HG03521 (cell line): ENCODE results near the gene AKAP7.
A peak's percentile ranks its signal among the peaks of the same experiment; 100 is the strongest.

Source experiments
- ATAC-seq: cut with Tn5 transposase; IDR thresholded peaks from one replicate; pipeline ENCODE4 v1.9.1; 2021; ENCODE audit warnings: mild to moderate bottlenecking, moderate library complexity; ENCODE audit not compliant: unreplicated experiment

The AKAP7 gene

GRCh38 chr6:131197716-131198115, 62.4 kb downstream of the AKAP7 start:
- no peak for ATAC-seq

- peak; percentile 100 for ATAC-seq
Observed at GRCh38 chr6:131199568-131200272, 64.5 kb downstream of the AKAP7 start.

- no peak for ATAC-seq
Observed at GRCh38 chr6:131205481-131206244, 70.4 kb downstream of the AKAP7 start.

GRCh38 chr6:131206463-131207251, 71.4 kb downstream of the AKAP7 start:
- ATAC-seq: no peak

- ATAC-seq: no peak
Observed at GRCh38 chr6:131208787-131209186, 73.5 kb downstream of the AKAP7 start.

GRCh38 chr6:131210469-131210868, 75.2 kb downstream of the AKAP7 start:
- no peak for ATAC-seq

- no peak for ATAC-seq
Observed at GRCh38 chr6:131212024-131212423, 76.8 kb downstream of the AKAP7 start.

GRCh38 chr6:131212913-131213312, 77.6 kb downstream of the AKAP7 start:
- ATAC-seq: no peak

GRCh38 chr6:131213501-131213990, 78.3 kb downstream of the AKAP7 start:
- no peak for ATAC-seq

GRCh38 chr6:131215219-131215618, 80.0 kb downstream of the AKAP7 start:
- no peak for ATAC-seq

- ATAC-seq: no peak
Observed at GRCh38 chr6:131216246-131216645, 81.0 kb downstream of the AKAP7 start.

- ATAC-seq: no peak
Observed at GRCh38 chr6:131222773-131223172, 87.5 kb downstream of the AKAP7 start.

GRCh38 chr6:131223416-131223815, 88.1 kb downstream of the AKAP7 start:
- no peak for ATAC-seq

- ATAC-seq: no peak
Observed at GRCh38 chr6:131225127-131225526, 89.9 kb downstream of the AKAP7 start.

- ATAC-seq: no peak
Observed at GRCh38 chr6:131225959-131226358, 90.7 kb downstream of the AKAP7 start.

- ATAC-seq: no peak
Observed at GRCh38 chr6:131226459-131227157, 91.3 kb downstream of the AKAP7 start.

- ATAC-seq: no peak
Observed at GRCh38 chr6:131227158-131227543, 91.9 kb downstream of the AKAP7 start.

GRCh38 chr6:131231103-131231502, 95.8 kb downstream of the AKAP7 start:
- ATAC-seq: no peak

GRCh38 chr6:131231891-131232290, 96.6 kb downstream of the AKAP7 start:
- no peak for ATAC-seq

- no peak for ATAC-seq
Observed at GRCh38 chr6:131244942-131245341, 109.7 kb downstream of the AKAP7 start.

- ATAC-seq: peak; percentile 72
Observed at GRCh38 chr6:131250122-131250521, 114.9 kb downstream of the AKAP7 start.
